ENCODE results near the gene ZNF622. TPM values are rescaled to one million over a fixed set of nuclear protein-coding genes. Genes with fewer than 3 reads are reported as not detected.
"Not testable (repeated sequence)": the region's sequence is repeated elsewhere in the genome, so short reads cannot be mapped to it uniquely, and the experiment has no call there.

The ZNF622 gene
- total RNA-seq, 1 experiment from 2014 or later: 25.2 TPM

DNA sequence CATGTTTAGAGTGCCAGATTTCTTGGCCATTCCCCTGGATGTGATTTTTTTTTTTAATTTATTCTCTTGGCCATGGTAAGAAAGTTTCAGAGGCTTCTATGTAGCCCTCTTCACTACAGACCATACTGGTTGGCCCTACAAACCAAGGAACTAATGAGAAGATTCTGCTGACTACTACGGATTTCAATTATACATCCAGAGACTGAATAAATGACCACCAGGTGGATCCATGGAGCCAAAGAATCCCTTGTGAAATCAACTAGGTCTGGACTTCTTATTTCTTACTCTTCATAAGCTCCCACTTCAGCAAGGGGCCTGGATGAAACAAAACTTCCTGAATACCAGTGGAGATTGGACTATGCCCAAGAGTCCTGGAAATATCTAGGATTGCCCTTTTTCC, 27.6 kb downstream of the ZNF622 start:
- H4K20me1 ChIP-seq (ENCODE audit: insufficient read depth): no peaks in the 10 kb centered on the region
- BruUV-seq (replicated peaks): no TSS peak
- no peaks in the 10 kb centered on the region for H3K36me3 ChIP-seq (ENCODE audit: control insufficient read depth in 1 of 2, insufficient read depth in 2 of 2, low read length in 2 of 2)
- no peaks in the 10 kb centered on the region for H3K79me2 ChIP-seq (ENCODE audit: insufficient read depth, low read length)
- H2AFZ ChIP-seq (ENCODE audit: low read depth, low read length, poor library complexity, severe bottlenecking): no peak overlapping the region
- no peaks in the 10 kb centered on the region for H3K9me3 ChIP-seq (ENCODE audit: control insufficient read depth in 1 of 2, insufficient read depth in 1 of 2, low read depth in 1 of 2, low read length in 2 of 2)
- intact Hi-C loops (cut with micrococcal nuclease): no loop called here
- POLR2A ChIA-PET: no interaction called here
- H3K9ac ChIP-seq (ENCODE audit: low read length): no peak overlapping the region
- CTCF ChIA-PET: no interaction called here
- no peak for TF ChIP-seq SIN3A (IDR thresholded peaks at IDR 0.05; ENCODE audit: low read depth)
- TF ChIP-seq, protein P1, sequence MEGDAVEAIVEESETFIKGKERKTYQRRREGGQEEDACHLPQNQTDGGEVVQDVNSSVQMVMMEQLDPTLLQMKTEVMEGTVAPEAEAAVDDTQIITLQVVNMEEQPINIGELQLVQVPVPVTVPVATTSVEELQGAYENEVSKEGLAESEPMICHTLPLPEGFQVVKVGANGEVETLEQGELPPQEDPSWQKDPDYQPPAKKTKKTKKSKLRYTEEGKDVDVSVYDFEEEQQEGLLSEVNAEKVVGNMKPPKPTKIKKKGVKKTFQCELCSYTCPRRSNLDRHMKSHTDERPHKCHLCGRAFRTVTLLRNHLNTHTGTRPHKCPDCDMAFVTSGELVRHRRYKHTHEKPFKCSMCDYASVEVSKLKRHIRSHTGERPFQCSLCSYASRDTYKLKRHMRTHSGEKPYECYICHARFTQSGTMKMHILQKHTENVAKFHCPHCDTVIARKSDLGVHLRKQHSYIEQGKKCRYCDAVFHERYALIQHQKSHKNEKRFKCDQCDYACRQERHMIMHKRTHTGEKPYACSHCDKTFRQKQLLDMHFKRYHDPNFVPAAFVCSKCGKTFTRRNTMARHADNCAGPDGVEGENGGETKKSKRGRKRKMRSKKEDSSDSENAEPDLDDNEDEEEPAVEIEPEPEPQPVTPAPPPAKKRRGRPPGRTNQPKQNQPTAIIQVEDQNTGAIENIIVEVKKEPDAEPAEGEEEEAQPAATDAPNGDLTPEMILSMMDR (IDR thresholded peaks at IDR 0.05 in 2 of 3, conservative IDR thresholded peaks at IDR 0.05 in 1 of 3; ENCODE audit: borderline replicate concordance in 1 of 3, insufficient read depth in 1 of 3, low read depth in 2 of 3, low read length in 2 of 3): peak in 2 of 3 experiments; percentile 31 to 35; a peak in 3 of 6 replicates
- H3K9me2 ChIP-seq (ENCODE audit: insufficient read depth): no peaks in the 10 kb centered on the region
- no peak overlapping the region for H3K4me3 ChIP-seq (replicated peaks in 1 of 2; ENCODE audit: low read depth in 1 of 2, low read length in 2 of 2)
- no peak overlapping the region for H3K27ac ChIP-seq (ENCODE audit: low read depth, low read length)
- no peak overlapping the region for H3K4me2 ChIP-seq (ENCODE audit: low read length)
- RAD21 ChIA-PET (ENCODE audit: low non-redundant PET in 1 of 2, low total read pairs in 2 of 2, uncharacterized antibody in 2 of 2, unreplicated experiment in 2 of 2): no interaction called here
- H3K27me3 ChIP-seq (ENCODE audit: insufficient read depth, low read length): 0 out of 2 replicates have a peak, but pooled peaks cover 5% of the 10 kb centered on the region
- DNase-seq (ENCODE audit: low read depth, low spot score): no peak
- peak; percentile 54 for ATAC-seq
- H3K4me1 ChIP-seq (ENCODE audit: control insufficient read depth in 1 of 2, insufficient read depth in 2 of 2, low read length in 2 of 2): no peaks in the 10 kb centered on the region

DNA sequence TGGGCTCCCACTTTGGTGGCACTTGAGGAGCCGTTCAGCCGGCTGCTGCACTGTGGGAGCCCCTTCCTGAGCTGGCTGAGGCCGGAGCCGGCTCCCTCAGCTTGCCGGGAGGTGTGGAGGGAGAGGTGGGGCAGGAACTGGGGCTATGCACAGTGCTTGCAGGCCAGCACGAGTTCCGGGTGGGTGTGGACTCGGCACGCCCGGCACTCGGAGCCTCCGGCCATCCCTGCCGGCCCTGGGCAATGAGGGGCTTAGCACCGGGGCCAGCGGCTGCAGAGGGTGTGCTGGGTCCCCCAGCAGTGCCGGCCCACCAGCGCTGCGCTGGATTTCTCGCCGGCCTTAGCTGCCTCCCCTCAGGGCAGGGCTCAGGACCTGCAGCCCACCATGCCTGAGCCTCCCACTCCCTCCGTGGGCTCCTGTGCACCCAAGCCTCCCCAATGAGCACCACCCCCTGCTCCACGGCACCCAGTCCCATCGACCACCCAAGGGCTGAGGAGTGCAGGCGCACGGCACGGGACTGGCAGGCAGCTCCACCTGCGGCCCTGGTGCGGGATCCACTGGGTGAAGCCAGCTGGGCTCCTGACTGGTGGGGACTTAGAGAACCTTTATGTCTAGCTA, 29.4 kb downstream of the ZNF622 start:
- intact Hi-C loops (cut with micrococcal nuclease); H2AFZ ChIP-seq (ENCODE audit: low read depth, low read length, poor library complexity, severe bottlenecking); H3K4me3 ChIP-seq (replicated peaks in 1 of 2; ENCODE audit: low read depth in 1 of 2, low read length in 2 of 2); RAD21 ChIA-PET (ENCODE audit: low non-redundant PET in 1 of 2, low total read pairs in 2 of 2, uncharacterized antibody in 2 of 2, unreplicated experiment in 2 of 2); H3K9me3 ChIP-seq (ENCODE audit: control insufficient read depth in 1 of 2, insufficient read depth in 1 of 2, low read depth in 1 of 2, low read length in 2 of 2); H3K9me2 ChIP-seq (ENCODE audit: insufficient read depth); BruUV-seq (replicated peaks); DNase-seq (ENCODE audit: low read depth, low spot score); H3K79me2 ChIP-seq (ENCODE audit: insufficient read depth, low read length); H4K20me1 ChIP-seq (ENCODE audit: insufficient read depth); CTCF ChIA-PET; H3K4me2 ChIP-seq (ENCODE audit: low read length); H3K27ac ChIP-seq (ENCODE audit: low read depth, low read length); H3K9ac ChIP-seq (ENCODE audit: low read length); ATAC-seq; H3K36me3 ChIP-seq (ENCODE audit: control insufficient read depth in 1 of 2, insufficient read depth in 2 of 2, low read length in 2 of 2); H3K4me1 ChIP-seq (ENCODE audit: control insufficient read depth in 1 of 2, insufficient read depth in 2 of 2, low read length in 2 of 2): not testable (repeated sequence)
- 0 out of 2 replicates have a peak, but pooled peaks cover 11% of the 10 kb centered on the region for H3K27me3 ChIP-seq (ENCODE audit: insufficient read depth, low read length)
- POLR2A ChIA-PET: interaction anchor here (1.8 kb wide), 1 partner anchor 8 kb away, joined by 5 read pairs; no protein-coding TSS in a partner anchor
